Pons (tissue), 1 donor: ENCODE results near the gene TSG101.

Source experiments
- DNase-seq: peaks from one replicate; pipeline ENCODE4 v3.0.0-alpha.2; 2016; ENCODE audit warnings: low spot score

TSG101 gene

GRCh38 chr11:18492888-18493287 is 33.9 kb downstream of the TSG101 start:
- no peak for DNase-seq

- DNase-seq, result no peak
Observed at GRCh38 chr11:18491924-18492323, 34.8 kb downstream of the TSG101 start.

- DNase-seq, result no peak
Observed at GRCh38 chr11:18490736-18491485, 35.8 kb downstream of the TSG101 start.

GRCh38 chr11:18490319-18490718 is 36.4 kb downstream of the TSG101 start:
- peak; percentile 31 for DNase-seq

GRCh38 chr11:18485913-18486528 is 40.7 kb downstream of the TSG101 start:
- DNase-seq, result no peak

GRCh38 chr11:18479063-18479462 is 47.7 kb downstream of the TSG101 start:
- no peak for DNase-seq

- no peak for DNase-seq
Observed at GRCh38 chr11:18472587-18472986, 54.2 kb downstream of the TSG101 start.

- no peak for DNase-seq
Observed at GRCh38 chr11:18471995-18472394, 54.7 kb downstream of the TSG101 start.

GRCh38 chr11:18468961-18469360 is 57.8 kb downstream of the TSG101 start:
- no peak for DNase-seq

GRCh38 chr11:18468059-18468458 is 58.7 kb downstream of the TSG101 start:
- no peak for DNase-seq

- DNase-seq, result no peak
Observed at GRCh38 chr11:18466402-18466801, 60.3 kb downstream of the TSG101 start.

GRCh38 chr11:18463439-18463838 is 63.3 kb downstream of the TSG101 start:
- DNase-seq, result peak; percentile 9

GRCh38 chr11:18461909-18462308 is 64.8 kb downstream of the TSG101 start:
- DNase-seq, result no peak

GRCh38 chr11:18459634-18460033 is 67.1 kb downstream of the TSG101 start:
- no peak for DNase-seq

- DNase-seq, result no peak
Observed at GRCh38 chr11:18457450-18457849, 69.3 kb downstream of the TSG101 start.

- DNase-seq, result no peak
Observed at GRCh38 chr11:18455686-18456372, 70.9 kb downstream of the TSG101 start, which contains the start of gene LDHAL6A. Gene LDHAL6A, plus strand, starts transcription at chr11:18455856. Its CDS starts 825 bp downstream, at chr11:18456681.

GRCh38 chr11:18452927-18453326 is 73.8 kb downstream of the TSG101 start:
- no peak for DNase-seq

- DNase-seq, result no peak
Observed at GRCh38 chr11:18449251-18449650, 77.5 kb downstream of the TSG101 start.

GRCh38 chr11:18438691-18439090 is 88.1 kb downstream of the TSG101 start:
- DNase-seq, result no peak
